Measurements from ENCODE around the gene MINK1.

The MINK1 gene

GRCh38 chr17:4881761-4882555 lies 48.8 kb downstream of the MINK1 start:
- H3K9me3 ChIP-seq (ENCODE audit: insufficient read depth, low read depth, low read length), result no peaks in the 10 kb centered on the region
- 0 out of 2 replicates have a peak, but pooled peaks cover 2% of the 10 kb centered on the region for H3K4me1 ChIP-seq (ENCODE audit: insufficient read depth, low read length)
- WGBS, result 50% methylated on average over 9 of the region's 9 CpGs
- H3K4me3 ChIP-seq (ENCODE audit: low read length), result no peak overlapping the region
- no peaks in the 10 kb centered on the region for H3K27me3 ChIP-seq (ENCODE audit: insufficient read depth, low read length)
- no peak overlapping the region for H3K27ac ChIP-seq (ENCODE audit: low read depth, low read length)
- no peak overlapping the region for H3K9ac ChIP-seq (ENCODE audit: low read depth, low read length)
- peaks cover 42% of the 10 kb centered on the region for H3K36me3 ChIP-seq (ENCODE audit: insufficient read depth, low read length)

DNA sequence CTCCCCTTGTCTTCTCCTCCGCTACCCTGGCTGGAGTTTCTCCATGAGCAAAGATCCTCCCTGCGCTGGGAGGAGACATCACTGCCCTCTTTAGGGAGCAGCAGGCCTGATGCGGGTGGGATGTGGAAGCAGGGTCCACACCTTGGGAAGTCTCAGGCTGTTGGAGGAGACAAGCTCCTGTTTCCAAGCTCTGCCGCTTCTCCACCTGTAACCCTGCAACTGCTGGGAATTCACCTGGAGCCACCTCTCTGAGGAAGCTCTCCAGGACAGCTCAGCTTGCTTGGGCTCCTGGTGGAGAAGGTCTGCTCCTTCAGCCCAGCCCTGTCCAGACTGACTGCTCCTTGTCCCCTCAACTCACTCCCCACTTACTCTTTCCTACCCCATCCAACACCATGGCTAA lies 51.3 kb downstream of the MINK1 start:
- 94% methylated on average over 4 of the region's 4 CpGs for WGBS
- H3K4me1 ChIP-seq (ENCODE audit: insufficient read depth, low read length), result 0 out of 2 replicates have a peak, but pooled peaks cover 2% of the 10 kb centered on the region
- no peak overlapping the region for H3K4me3 ChIP-seq (ENCODE audit: low read length)
- no peaks in the 10 kb centered on the region for H3K27me3 ChIP-seq (ENCODE audit: insufficient read depth, low read length)
- H3K9ac ChIP-seq (ENCODE audit: low read depth, low read length), result no peak overlapping the region
- H3K9me3 ChIP-seq (ENCODE audit: insufficient read depth, low read depth, low read length), result no peaks in the 10 kb centered on the region
- peaks cover 50% of the 10 kb centered on the region for H3K36me3 ChIP-seq (ENCODE audit: insufficient read depth, low read length)
- no peak overlapping the region for H3K27ac ChIP-seq (ENCODE audit: low read depth, low read length)

DNA sequence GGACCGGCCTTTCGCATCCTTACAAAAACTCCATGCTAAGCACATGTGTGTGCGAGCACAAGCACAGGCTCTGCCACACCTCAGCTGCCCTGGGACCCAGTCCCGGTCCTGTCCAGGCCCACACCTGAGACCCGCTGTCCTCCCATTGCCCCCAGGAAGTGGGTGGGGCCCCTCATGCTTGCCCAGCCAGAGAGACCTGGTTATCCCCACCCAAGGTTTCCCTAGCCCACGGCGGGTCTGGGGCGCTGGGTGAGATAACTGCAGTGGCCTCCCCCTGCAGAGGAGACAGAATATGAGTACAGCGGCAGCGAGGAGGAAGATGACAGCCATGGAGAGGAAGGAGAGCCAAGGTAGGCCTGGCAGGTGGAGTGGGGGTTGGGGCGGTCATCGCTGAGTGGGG lies 53.7 kb downstream of the MINK1 start:
- Histone ChIP-seq H3K27ac (ENCODE audit: low read depth, low read length) (no peak overlapping the region), H3K9me3 (ENCODE audit: insufficient read depth, low read depth, low read length) (no peaks in the 10 kb centered on the region), H3K27me3 (ENCODE audit: insufficient read depth, low read length) (no peaks in the 10 kb centered on the region), H3K9ac (ENCODE audit: low read depth, low read length) (no peak overlapping the region), H3K4me1 (ENCODE audit: insufficient read depth, low read length) (0 out of 2 replicates have a peak, but pooled peaks cover 2% of the 10 kb centered on the region), H3K4me3 (ENCODE audit: low read length) (no peak overlapping the region), H3K36me3 (ENCODE audit: insufficient read depth, low read length) (peaks cover 63% of the 10 kb centered on the region)
- WGBS, result 94% methylated on average over 12 of the region's 12 CpGs

DNA sequence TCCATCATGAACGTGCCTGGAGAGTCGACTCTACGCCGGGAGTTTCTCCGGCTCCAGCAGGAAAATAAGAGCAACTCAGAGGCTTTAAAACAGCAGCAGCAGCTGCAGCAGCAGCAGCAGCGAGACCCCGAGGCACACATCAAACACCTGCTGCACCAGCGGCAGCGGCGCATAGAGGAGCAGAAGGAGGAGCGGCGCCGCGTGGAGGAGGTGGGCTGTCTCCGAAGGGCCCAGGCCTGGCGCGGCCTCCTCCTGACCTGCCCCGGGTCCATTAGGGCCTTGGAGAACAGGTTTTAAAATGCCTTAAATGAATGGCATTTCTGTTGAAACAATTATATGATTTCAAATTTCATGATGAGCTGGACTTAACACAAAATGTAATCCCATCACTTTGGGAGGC lies 54.4 kb downstream of the MINK1 start:
- 97% methylated on average over 18 of the region's 18 CpGs for WGBS
- H3K36me3 ChIP-seq (ENCODE audit: insufficient read depth, low read length), result peaks cover 68% of the 10 kb centered on the region
- H3K4me3 ChIP-seq (ENCODE audit: low read length), result no peak overlapping the region
- H3K27ac ChIP-seq (ENCODE audit: low read depth, low read length), result no peak overlapping the region
- no peaks in the 10 kb centered on the region for H3K27me3 ChIP-seq (ENCODE audit: insufficient read depth, low read length)
- no peaks in the 10 kb centered on the region for H3K9me3 ChIP-seq (ENCODE audit: insufficient read depth, low read depth, low read length)
- H3K4me1 ChIP-seq (ENCODE audit: insufficient read depth, low read length), result no peaks in the 10 kb centered on the region
- H3K9ac ChIP-seq (ENCODE audit: low read depth, low read length), result no peak overlapping the region

DNA sequence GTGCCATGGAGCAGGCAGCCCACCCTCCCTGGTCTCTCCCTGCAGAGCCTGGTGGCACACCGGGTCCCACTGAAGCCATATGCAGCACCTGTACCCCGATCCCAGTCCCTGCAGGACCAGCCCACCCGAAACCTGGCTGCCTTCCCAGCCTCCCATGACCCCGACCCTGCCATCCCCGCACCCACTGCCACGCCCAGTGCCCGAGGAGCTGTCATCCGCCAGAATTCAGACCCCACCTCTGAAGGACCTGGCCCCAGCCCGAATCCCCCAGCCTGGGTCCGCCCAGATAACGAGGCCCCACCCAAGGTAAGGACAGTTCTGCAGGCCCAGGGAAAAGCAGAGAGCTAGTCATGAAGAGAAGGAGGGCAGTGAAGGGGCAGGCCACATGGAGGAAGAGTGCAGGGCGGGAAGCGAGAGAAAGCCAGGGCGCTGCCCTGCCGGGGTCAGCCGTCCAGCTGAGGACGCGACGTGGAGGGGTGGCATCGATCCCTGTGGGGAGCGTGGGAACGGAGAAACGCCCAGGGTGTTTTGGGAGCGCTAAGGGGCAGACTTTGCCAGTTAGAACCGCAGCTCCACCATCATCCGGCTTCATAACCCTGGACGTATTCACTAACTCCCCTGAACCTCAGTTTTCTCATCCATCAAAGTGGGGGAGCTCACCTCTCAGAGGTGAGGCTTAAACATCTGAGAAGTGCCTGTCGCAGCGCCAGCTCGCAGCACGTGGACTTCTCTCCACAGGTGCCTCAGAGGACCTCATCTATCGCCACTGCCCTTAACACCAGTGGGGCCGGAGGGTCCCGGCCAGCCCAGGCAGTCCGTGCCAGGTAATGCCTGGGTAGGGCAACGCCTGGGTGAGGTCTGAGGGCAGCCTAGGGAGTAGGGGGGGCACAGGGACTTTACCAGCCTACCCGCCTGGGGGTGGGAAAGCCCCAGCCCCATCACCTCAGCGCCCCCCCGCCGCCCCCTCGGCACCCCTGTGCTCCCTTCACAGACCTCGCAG lies 58.6 kb downstream of the MINK1 start:
- Histone ChIP-seq H3K9me3 (ENCODE audit: insufficient read depth, low read depth, low read length) (no peaks in the 10 kb centered on the region), H3K27me3 (ENCODE audit: insufficient read depth, low read length) (no peaks in the 10 kb centered on the region), H3K27ac (ENCODE audit: low read depth, low read length) (no peak overlapping the region), H3K36me3 (ENCODE audit: insufficient read depth, low read length) (peaks cover 79% of the 10 kb centered on the region), H3K4me1 (ENCODE audit: insufficient read depth, low read length) (no peaks in the 10 kb centered on the region), H3K4me3 (ENCODE audit: low read length) (no peak overlapping the region), H3K9ac (ENCODE audit: low read depth, low read length) (no peak overlapping the region)
- WGBS, result 94% methylated on average over 42 of the region's 42 CpGs

DNA sequence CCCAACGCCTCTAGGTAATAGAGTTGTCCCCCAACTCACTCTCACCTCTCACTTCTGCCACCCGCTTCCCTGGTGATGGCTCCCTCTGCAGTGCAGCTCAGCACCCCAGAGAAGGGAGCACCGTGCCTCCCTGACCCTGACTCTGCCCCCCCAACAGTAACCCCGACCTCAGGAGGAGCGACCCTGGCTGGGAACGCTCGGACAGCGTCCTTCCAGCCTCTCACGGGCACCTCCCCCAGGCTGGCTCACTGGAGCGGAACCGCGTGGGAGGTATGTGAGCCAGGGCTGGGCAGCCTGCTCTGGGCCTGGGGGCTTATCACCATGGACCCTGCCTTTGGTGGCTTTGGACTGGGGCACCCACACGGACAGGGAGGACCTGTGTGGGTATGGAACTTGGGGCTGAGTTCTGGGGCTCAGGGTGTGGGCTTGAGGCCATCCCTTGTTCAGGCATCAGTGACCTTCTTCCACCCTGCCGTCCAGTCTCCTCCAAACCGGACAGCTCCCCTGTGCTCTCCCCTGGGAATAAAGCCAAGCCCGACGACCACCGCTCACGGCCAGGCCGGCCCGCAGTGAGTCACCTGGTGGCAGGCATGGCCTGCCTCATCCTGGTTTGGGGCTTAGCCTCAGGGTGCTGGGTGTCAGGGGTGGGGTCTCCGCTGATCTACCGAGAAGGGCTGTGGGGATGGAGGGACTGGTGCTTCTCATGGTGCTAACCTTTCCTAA lies 59.5 kb downstream of the MINK1 start:
- Histone ChIP-seq H3K36me3 (ENCODE audit: insufficient read depth, low read length) (peaks cover 72% of the 10 kb centered on the region), H3K9ac (ENCODE audit: low read depth, low read length) (no peak overlapping the region), H3K9me3 (ENCODE audit: insufficient read depth, low read depth, low read length) (no peaks in the 10 kb centered on the region), H3K4me3 (ENCODE audit: low read length) (no peak overlapping the region), H3K27me3 (ENCODE audit: insufficient read depth, low read length) (no peaks in the 10 kb centered on the region), H3K4me1 (ENCODE audit: insufficient read depth, low read length) (no peaks in the 10 kb centered on the region), H3K27ac (ENCODE audit: low read depth, low read length) (no peak overlapping the region)
- 96% methylated on average over 23 of the region's 23 CpGs for WGBS

DNA sequence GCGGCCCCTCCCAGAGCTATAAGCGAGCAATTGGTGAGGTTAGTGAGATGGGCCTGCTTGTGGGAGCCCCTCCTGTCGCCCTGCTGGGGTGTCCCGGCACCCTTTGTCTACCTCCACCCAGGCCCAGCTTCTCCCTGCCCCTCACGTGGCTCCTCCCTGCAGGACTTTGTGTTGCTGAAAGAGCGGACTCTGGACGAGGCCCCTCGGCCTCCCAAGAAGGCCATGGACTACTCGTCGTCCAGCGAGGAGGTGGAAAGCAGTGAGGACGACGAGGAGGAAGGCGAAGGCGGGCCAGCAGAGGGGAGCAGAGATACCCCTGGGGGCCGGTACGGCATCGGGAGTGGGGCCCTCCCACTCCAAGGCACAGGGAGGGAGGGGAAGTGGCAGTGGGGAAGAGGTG lies 60.1 kb downstream of the MINK1 start:
- no peaks in the 10 kb centered on the region for H3K4me1 ChIP-seq (ENCODE audit: insufficient read depth, low read length)
- no peak overlapping the region for H3K9ac ChIP-seq (ENCODE audit: low read depth, low read length)
- peaks cover 67% of the 10 kb centered on the region for H3K36me3 ChIP-seq (ENCODE audit: insufficient read depth, low read length)
- H3K27ac ChIP-seq (ENCODE audit: low read depth, low read length), result no peak overlapping the region
- H3K4me3 ChIP-seq (ENCODE audit: low read length), result no peak overlapping the region
- H3K27me3 ChIP-seq (ENCODE audit: insufficient read depth, low read length), result no peaks in the 10 kb centered on the region
- WGBS, result 92% methylated on average over 18 of the region's 18 CpGs
- H3K9me3 ChIP-seq (ENCODE audit: insufficient read depth, low read depth, low read length), result no peaks in the 10 kb centered on the region

DNA sequence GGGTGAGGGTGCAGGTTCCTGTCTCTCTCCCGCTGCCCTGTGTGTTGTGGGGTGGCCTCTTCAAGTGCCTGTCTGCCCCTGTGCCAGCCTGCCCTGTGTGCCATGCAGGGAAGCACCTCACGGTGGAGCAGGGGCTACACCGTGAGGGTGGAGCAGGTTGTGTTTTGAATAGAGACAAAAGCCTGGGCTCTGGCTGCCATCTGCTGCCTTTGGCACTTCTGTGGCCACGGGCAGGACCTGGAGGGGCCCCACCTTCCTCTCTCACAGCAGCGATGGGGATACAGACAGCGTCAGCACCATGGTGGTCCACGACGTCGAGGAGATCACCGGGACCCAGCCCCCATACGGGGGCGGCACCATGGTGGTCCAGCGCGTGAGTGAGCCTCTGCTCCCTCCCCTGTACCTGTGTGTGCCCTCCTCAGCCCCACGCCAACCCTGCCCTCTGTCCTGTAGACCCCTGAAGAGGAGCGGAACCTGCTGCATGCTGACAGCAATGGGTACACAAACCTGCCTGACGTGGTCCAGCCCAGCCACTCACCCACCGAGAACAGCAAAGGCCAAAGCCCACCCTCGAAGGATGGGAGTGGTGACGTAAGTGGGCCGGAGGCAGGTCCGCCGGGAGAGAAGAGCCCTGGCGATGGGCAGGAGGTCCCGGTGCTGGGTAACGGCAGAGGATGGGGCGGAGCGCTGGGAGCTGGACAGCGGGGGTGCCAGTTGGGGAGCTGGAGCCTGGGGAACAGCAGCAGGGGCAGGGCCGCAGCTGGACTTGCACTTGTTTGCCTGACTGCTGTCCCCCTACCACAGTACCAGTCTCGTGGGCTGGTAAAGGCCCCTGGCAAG lies 60.8 kb downstream of the MINK1 start:
- peaks cover 67% of the 10 kb centered on the region for H3K36me3 ChIP-seq (ENCODE audit: insufficient read depth, low read length)
- H3K27ac ChIP-seq (ENCODE audit: low read depth, low read length), result no peak overlapping the region
- WGBS, result 93% methylated on average over 31 of the region's 31 CpGs
- no peak overlapping the region for H3K9ac ChIP-seq (ENCODE audit: low read depth, low read length)
- no peak overlapping the region for H3K4me3 ChIP-seq (ENCODE audit: low read length)
- H3K27me3 ChIP-seq (ENCODE audit: insufficient read depth, low read length), result no peaks in the 10 kb centered on the region
- no peaks in the 10 kb centered on the region for H3K9me3 ChIP-seq (ENCODE audit: insufficient read depth, low read depth, low read length)
- no peaks in the 10 kb centered on the region for H3K4me1 ChIP-seq (ENCODE audit: insufficient read depth, low read length)

DNA sequence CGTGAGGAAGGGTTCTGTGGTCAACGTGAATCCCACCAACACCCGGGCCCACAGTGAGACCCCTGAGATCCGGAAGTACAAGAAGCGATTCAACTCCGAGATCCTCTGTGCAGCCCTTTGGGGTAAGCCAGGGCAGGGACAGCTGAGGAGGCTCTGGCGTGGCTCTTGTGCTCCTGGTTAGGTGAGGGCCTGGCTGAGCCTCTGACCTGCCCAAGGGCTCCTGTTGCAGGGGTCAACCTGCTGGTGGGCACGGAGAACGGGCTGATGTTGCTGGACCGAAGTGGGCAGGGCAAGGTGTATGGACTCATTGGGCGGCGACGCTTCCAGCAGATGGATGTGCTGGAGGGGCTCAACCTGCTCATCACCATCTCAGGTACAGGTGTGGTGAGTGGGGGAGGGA lies 62.0 kb downstream of the MINK1 start:
- H3K4me3 ChIP-seq (ENCODE audit: low read length), result no peak overlapping the region
- no peaks in the 10 kb centered on the region for H3K4me1 ChIP-seq (ENCODE audit: insufficient read depth, low read length)
- 93% methylated on average over 13 of the region's 13 CpGs for WGBS
- peaks cover 63% of the 10 kb centered on the region for H3K36me3 ChIP-seq (ENCODE audit: insufficient read depth, low read length)
- H3K27ac ChIP-seq (ENCODE audit: low read depth, low read length), result no peak overlapping the region
- H3K27me3 ChIP-seq (ENCODE audit: insufficient read depth, low read length), result no peaks in the 10 kb centered on the region
- H3K9me3 ChIP-seq (ENCODE audit: insufficient read depth, low read depth, low read length), result no peaks in the 10 kb centered on the region
- H3K9ac ChIP-seq (ENCODE audit: low read depth, low read length), result no peak overlapping the region

DNA sequence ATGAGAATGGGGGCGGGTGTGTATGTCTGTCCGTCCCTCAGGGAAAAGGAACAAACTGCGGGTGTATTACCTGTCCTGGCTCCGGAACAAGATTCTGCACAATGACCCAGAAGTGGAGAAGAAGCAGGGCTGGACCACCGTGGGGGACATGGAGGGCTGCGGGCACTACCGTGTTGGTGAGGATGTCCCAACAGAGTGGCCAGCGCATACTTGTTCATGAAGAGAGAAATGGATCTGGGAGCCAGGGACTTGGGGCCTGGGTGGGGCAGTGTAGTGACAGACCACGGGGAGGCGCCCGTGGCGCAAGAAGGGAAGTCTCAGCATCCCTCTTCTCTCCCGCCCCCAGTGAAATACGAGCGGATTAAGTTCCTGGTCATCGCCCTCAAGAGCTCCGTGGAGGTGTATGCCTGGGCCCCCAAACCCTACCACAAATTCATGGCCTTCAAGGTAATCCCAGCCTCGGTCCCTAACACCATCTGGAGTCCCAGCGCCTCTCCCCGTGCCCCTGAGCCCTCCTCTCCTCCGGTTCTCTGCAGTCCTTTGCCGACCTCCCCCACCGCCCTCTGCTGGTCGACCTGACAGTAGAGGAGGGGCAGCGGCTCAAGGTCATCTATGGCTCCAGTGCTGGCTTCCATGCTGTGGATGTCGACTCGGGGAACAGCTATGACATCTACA lies 62.7 kb downstream of the MINK1 start:
- Histone ChIP-seq H3K4me1 (ENCODE audit: insufficient read depth, low read length) (no peaks in the 10 kb centered on the region), H3K4me3 (ENCODE audit: low read length) (no peak overlapping the region), H3K27me3 (ENCODE audit: insufficient read depth, low read length) (no peaks in the 10 kb centered on the region), H3K27ac (ENCODE audit: low read depth, low read length) (no peak overlapping the region), H3K9ac (ENCODE audit: low read depth, low read length) (no peak overlapping the region), H3K9me3 (ENCODE audit: insufficient read depth, low read depth, low read length) (no peaks in the 10 kb centered on the region), H3K36me3 (ENCODE audit: insufficient read depth, low read length) (peaks cover 56% of the 10 kb centered on the region)
- 82% methylated on average over 27 of the region's 27 CpGs for WGBS
